Adrenal gland (tissue), 12 donors: ENCODE results near the gene PDXP. TPM values are rescaled to one million over a fixed set of nuclear protein-coding genes. Genes with fewer than 3 reads are reported as not detected.
A peak's percentile ranks its signal among the peaks of the same experiment; 100 is the strongest.

Experiments used
- DNase-seq, 7 donors: peaks; one replicate each; pipeline ENCODE4 v3.0.0-alpha.2; 2019 to 2020
- H3K27ac ChIP-seq, 5 donors: fragments of 200-600 bp; sonication (generic) in 4 of 5; 1 replicate in 3 of 5; 2 replicates in 2 of 5; pipeline versions ENCODE4 v1.5.1 to v1.8.0; 2016 to 2020; ENCODE audit warnings: mild to moderate bottlenecking in 1 of 5
- H3K27me3 ChIP-seq: fragments of 200-600 bp; 2 replicates; pipeline ENCODE4 v1.8.0; 2021
- H3K36me3 ChIP-seq, 2 donors: fragments of 200-600 bp; replicated peaks in 1 of 2; 1 replicate in 1 of 2; 2 replicates in 1 of 2; pipeline versions ENCODE4 v1.5.1 to v1.8.0; 2018 to 2022
- H3K4me1 ChIP-seq, 2 donors: fragments of 200-600 bp; replicated peaks in 1 of 2; 1 replicate in 1 of 2; 2 replicates in 1 of 2; pipeline versions ENCODE4 v1.5.1 to v1.8.0; 2018 to 2021
- H3K4me3 ChIP-seq, 4 donors: fragments of 200-600 bp; sonication (generic) in 3 of 4; one replicate each; pipeline ENCODE4 v1.5.1; 2016 to 2018
- H3K9me3 ChIP-seq, 3 donors: fragments of 200-600 bp; sonication (generic) in 1 of 3; replicated peaks in 1 of 3; 1 replicate in 2 of 3; 2 replicates in 1 of 3; pipeline versions ENCODE4 v1.5.1 to v1.8.0; 2016 to 2021
- POLR2A ChIP-seq, 2 donors: fragments of 450-650 bp; IDR thresholded peaks; one replicate each; pipeline ENCODE4 v1.6.1; 2017; ENCODE audit warnings: antibody characterized with exemption in 2 of 2, mild to moderate bottlenecking in 2 of 2, moderate library complexity in 1 of 2
- WGBS, 4 donors: extraction: QIAGEN DNeasy Blood & Tissue Kit in 2 of 4; methylation state at CpG; one replicate each; pipeline versions ENCODE4 v1.1.5 to v1.1.7; 2013 to 2017; 5-methylcytosine and 5-hydroxymethylcytosine counted together
- intact Hi-C, 2 donors: fragments of 100-400 bp; cut with DNase I; formaldehyde crosslinking; loops; one replicate each; pipeline versions ENCODE4 v1.14.1 to v1.15.0; 2022 to 2023
- polyA plus RNA-seq, 3 donors: library from polyadenylated mRNA; stranded (reverse); fragments of 200-250 nt in 2 of 3; fragments of 350-450 nt in 1 of 3; fragmentation: Illumina TruSeq in 1 of 3; extraction: RNeasy Lipid Tissue Mini Kit (QIAGEN cat#74804) in 1 of 3; gene quantifications; one replicate each; pipeline ENCODE4 v1.2.3, GENCODE V29; 2013 to 2014
- total RNA-seq, 9 donors: library from RNA; depleted of rRNA in 4 of 9; stranded (reverse); fragments of >200 nt in 4 of 9; fragments of 120-200 nt in 1 of 9; fragmentation: NEBNext Ultra II Directional in 1 of 9; extraction: Animal tissue kit (Norgen Biotek cat#: 25700) in 1 of 9; gene quantifications; one replicate each; pipeline versions ENCODE4 v1.1.0 to v1.2.4, GENCODE V29; 2013 to 2023
- TF ChIP-seq, protein P1 (sequence below), 6 experiments: fragments of 450-650 bp in 4 of 6; fragments of 200-600 bp in 2 of 6; sonication (generic) in 1 of 6; IDR thresholded peaks; 1 replicate in 5 of 6; 2 replicates in 1 of 6; pipeline versions ENCODE4 v1.5.1 to v1.8.0; 2016 to 2021; ENCODE audit warnings: antibody characterized with exemption in 6 of 6, mild to moderate bottlenecking in 2 of 6, moderate library complexity in 1 of 6
- donor health status: healthy with polysubstance abuse.
- donor health status: Bipolar disorder and iron deficiency.
- donor health status: DM: yes; HTN: yes; CAD: no.
- donor health status: DM: no; HTN: no; CAD: no.
- donor health status: DM: no; HTN: no; CAD: no.
- donor health status: DM: yes; HTN: yes; CAD: no.

PDXP gene
- total and polyA plus RNA-seq, 12 donors, result 10.0 to 49.7 (median 20.2) TPM

DNA sequence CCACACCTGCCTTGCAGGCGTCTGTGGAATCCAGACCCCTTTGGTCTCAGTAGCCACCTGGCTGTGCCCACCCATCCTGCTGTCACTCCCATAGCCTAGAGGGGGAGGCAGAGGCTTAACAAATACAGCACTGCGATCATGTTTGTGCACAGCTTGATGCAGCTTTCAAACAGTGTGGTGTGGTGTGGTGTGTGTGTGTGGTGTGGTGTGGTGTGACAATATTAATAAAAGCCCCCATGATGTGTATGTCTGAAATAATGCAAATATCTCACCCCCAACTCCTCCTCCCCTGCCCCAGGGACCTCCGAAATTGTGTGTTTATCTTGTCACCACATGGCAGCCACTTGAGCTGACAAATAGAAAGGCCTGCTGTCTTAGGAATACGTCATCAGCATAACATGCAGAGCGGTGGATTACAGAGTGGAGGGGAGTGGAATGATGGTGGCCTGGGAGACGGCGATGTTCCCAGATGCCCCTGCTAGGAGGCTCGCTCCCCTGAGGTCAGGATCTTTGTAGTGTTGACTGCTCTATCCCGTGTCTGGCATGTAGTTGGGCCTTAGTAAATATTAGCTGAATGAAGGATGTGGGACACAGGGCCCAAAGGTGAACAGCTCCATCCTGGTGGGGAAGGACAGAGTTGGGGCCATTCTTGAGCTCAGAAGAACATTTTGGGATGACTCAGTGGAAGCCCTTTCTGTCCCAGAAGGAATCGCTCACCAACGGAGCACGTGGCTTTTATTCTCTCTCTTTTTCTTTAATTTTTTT lies 2.8 kb downstream of the PDXP start:
- H3K27me3 ChIP-seq, result no peaks in the 10 kb centered on the region
- H3K4me1 ChIP-seq, result peaks cover 31 to 41% of the 10 kb centered on the region in 2 donors
- intact Hi-C loops, result no loop called here
- no peaks in the 10 kb centered on the region for H3K9me3 ChIP-seq
- TF ChIP-seq, protein P1, sequence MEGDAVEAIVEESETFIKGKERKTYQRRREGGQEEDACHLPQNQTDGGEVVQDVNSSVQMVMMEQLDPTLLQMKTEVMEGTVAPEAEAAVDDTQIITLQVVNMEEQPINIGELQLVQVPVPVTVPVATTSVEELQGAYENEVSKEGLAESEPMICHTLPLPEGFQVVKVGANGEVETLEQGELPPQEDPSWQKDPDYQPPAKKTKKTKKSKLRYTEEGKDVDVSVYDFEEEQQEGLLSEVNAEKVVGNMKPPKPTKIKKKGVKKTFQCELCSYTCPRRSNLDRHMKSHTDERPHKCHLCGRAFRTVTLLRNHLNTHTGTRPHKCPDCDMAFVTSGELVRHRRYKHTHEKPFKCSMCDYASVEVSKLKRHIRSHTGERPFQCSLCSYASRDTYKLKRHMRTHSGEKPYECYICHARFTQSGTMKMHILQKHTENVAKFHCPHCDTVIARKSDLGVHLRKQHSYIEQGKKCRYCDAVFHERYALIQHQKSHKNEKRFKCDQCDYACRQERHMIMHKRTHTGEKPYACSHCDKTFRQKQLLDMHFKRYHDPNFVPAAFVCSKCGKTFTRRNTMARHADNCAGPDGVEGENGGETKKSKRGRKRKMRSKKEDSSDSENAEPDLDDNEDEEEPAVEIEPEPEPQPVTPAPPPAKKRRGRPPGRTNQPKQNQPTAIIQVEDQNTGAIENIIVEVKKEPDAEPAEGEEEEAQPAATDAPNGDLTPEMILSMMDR (IDR thresholded peaks at IDR 0.05), result peak in 5 of 6 experiments; percentile 11 to 44 (median 27)
- TF ChIP-seq POLR2A (IDR thresholded peaks at IDR 0.05), result no peak
- H3K4me3 ChIP-seq, result no peak overlapping the region
- WGBS, 4 donors, result 35 to 45% (median 42%) methylated on average over 12 of the region's 12 CpGs
- peaks cover 0 to 11% of the 10 kb centered on the region in 2 donors for H3K36me3 ChIP-seq
- DNase-seq, result peak in 2 of 7 donors; percentile 44 to 73
- H3K27ac ChIP-seq, result peak overlapping the region in 4 of 5 donors; percentile 49 to 83 (median 76)

DNA sequence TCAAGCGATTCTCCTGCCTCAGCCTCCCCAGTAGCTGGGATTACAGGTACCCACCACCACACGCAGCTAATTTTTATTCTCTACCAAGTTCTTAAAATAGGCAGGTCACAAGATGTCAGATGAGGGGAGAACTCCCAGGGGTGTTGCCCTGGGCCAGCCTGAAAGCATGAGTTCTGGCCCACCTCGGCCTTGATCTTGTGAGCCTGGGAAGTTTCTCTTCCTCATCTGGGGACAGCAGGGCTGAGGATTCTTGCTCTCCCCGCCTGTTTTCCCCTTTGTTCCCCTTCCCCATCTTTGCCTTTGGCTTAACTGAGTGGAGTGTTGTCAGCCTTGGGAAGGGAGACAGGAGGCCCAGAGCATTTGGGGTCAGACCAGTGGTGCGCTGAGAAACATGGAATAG lies 3.5 kb downstream of the PDXP start:
- peaks cover 31 to 41% of the 10 kb centered on the region in 2 donors for H3K4me1 ChIP-seq

DNA sequence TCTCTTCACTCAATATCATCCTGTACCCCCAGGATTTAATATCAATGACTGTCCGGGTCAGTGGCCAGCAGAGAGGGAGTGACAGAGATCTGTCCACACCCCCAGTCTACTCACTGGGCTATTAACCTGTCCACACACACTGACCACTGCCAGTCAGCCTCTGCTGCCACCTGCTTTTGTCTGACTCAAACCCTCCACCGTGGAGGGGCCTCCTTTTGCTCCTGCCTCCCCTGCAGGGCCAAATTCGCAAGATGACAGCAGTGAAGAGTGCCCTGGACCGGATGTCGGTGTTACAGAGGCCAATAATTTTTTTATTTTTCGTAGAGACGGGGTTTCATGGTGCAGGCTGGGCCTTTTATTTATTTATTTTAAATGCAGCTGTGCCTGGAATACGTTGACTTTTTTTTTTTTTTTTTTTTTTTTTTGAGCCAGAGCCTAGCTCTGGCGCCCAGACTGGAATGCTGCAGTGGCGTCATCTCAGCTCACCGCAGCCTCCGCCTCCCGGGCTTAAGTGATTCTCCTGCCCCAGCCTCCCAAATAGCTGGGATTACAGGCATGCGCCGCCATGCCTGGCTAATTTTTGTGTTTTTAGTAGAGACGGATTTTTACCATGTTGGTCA lies 5.1 kb downstream of the PDXP start:
- Histone ChIP-seq H3K9me3 (no peaks in the 10 kb centered on the region), H3K27ac (no peak overlapping the region), H3K36me3 (peaks cover 0 to 14% of the 10 kb centered on the region in 2 donors), H3K27me3 (no peaks in the 10 kb centered on the region), H3K4me3 (no peak overlapping the region), H3K4me1 (peaks cover 31 to 41% of the 10 kb centered on the region in 2 donors)
- no peak for TF ChIP-seq POLR2A (IDR thresholded peaks at IDR 0.05)
- TF ChIP-seq, protein P1 (IDR thresholded peaks at IDR 0.05), result no peak
- intact Hi-C loops, result no loop called here
- WGBS, 4 donors, result 75 to 85% (median 84%) methylated on average over 16 of the region's 16 CpGs
- no peak for DNase-seq

More for the DNA sequence above, 3.5 kb downstream of the PDXP start:
- no peak for TF ChIP-seq POLR2A (IDR thresholded peaks at IDR 0.05)
- TF ChIP-seq, protein P1 (IDR thresholded peaks at IDR 0.05), result no peak
- Histone ChIP-seq H3K27ac (peak overlapping the region in 3 of 5 donors; percentile 73 to 83 (median 80)), H3K4me3 (no peak overlapping the region), H3K36me3 (peaks cover 0 to 14% of the 10 kb centered on the region in 2 donors), H3K9me3 (no peaks in the 10 kb centered on the region), H3K27me3 (no peaks in the 10 kb centered on the region)
- 73 to 84% (median 76%) methylated on average over 5 of the region's 5 CpGs for whole genome bisulfite sequencing, 4 donors
- no peak for DNase-seq
- intact Hi-C loops, result no loop called here

DNA sequence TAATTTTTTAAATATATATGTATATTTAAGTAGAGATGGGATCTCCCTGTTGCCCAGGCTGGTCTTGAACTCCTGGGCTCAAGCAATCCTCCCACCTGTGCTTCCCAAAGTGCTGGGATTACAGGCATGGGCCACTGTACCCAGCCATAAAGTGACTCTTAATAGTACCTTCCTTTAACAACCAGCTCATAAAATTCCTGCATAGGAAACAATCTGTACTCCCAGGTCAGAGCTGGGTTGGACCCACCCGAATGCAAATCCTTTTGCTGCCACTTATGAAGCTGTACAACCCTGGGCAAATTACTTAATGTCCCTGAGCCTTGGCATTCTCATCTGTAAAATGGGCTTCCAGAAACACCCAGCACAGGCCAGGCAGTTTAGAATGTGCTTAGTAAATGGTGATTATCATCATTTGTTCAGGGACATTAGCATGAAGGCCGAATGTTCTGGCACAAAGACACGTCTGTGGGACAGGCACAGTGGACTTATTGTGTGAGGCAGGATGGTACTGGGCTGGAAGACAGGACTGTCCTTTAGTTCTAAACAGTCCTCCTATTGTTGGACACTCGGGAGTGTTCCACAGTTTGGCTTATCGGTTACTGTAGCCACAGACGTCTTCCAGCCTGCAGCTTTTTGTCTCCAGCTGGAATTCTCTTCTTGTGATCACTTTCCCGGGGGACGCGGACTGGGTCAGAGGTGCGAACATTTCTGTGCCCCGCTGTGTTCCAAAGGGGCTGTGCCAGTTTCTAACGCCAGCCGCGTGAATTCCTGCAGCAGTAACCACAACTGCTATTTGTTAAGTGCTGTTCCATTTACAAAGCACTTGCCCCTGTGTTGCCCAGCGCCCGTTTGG lies 6.0 kb downstream of the PDXP start:
- DNase-seq, result no peak
- intact Hi-C loops, result no loop called here
- no peak for TF ChIP-seq POLR2A (IDR thresholded peaks at IDR 0.05)
- TF ChIP-seq, protein P1 (IDR thresholded peaks at IDR 0.05), result no peak
- Histone ChIP-seq H3K4me3 (no peak overlapping the region), H3K27ac (no peak overlapping the region), H3K27me3 (no peaks in the 10 kb centered on the region), H3K4me1 (peaks cover 27 to 39% of the 10 kb centered on the region in 2 donors), H3K36me3 (peaks cover 0 to 14% of the 10 kb centered on the region in 2 donors), H3K9me3 (no peaks in the 10 kb centered on the region)
- 62 to 84% (median 77%) methylated on average over 14 to 16 of the region's 16 CpGs for WGBS, 4 donors
